HL-60 (cell line): ENCODE results near the gene ESRRG.

Experiments used
- GABPA ChIP-seq: IDR thresholded peaks from 2 replicates; pipeline ENCODE4 v1.6.1; 2012; ENCODE audit warnings: low read depth
- POLR2AphosphoS5 ChIP-seq: IDR thresholded peaks from 2 replicates; pipeline ENCODE4 v1.6.1; 2012; ENCODE audit warnings: low read depth
- SPI1 ChIP-seq: IDR thresholded peaks from 2 replicates; pipeline ENCODE4 v1.6.1; 2012; ENCODE audit warnings: low read depth, mild to moderate bottlenecking, borderline replicate concordance
- TF ChIP-seq, protein P1 (sequence below): IDR thresholded peaks from one replicate; pipeline ENCODE4 v1.5.1; 2011; ENCODE audit warnings: low read length, control low read depth, inconsistent platforms; ENCODE audit not compliant: insufficient read depth
- TF ChIP-seq, protein P2 (sequence below): IDR thresholded peaks from 2 replicates; pipeline ENCODE4 v1.6.1; 2012; ENCODE audit warnings: low read depth; ENCODE audit not compliant: insufficient replicate concordance

DNA sequence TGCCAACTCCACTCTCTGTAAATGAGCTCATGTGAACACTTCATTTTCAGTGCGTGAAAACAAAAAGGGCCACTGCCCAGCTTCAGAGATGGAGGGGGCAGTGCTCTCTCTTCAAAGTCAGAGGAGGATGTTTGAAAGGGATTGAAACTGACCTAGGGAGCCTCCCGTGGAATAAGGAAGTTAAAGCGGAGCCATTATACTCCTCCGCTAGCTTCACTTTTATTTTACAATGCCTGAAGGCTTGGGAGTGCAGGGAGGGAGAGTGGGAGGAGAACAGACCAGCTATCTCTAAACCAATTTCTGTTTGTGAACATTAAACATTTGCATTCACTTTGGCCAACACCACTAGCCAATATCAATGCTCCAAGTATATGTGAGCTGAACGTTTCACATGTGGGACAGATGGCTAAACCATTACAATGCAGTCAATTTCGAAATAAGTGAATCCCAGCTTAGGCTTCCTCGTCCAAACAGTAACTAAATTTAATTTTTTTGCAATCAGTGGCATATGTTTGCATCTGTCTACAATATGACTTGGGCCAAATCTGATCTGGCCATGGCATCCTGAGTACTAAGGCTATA, 126.9 kb downstream of the ESRRG start:
- TF ChIP-seq, protein P1, sequence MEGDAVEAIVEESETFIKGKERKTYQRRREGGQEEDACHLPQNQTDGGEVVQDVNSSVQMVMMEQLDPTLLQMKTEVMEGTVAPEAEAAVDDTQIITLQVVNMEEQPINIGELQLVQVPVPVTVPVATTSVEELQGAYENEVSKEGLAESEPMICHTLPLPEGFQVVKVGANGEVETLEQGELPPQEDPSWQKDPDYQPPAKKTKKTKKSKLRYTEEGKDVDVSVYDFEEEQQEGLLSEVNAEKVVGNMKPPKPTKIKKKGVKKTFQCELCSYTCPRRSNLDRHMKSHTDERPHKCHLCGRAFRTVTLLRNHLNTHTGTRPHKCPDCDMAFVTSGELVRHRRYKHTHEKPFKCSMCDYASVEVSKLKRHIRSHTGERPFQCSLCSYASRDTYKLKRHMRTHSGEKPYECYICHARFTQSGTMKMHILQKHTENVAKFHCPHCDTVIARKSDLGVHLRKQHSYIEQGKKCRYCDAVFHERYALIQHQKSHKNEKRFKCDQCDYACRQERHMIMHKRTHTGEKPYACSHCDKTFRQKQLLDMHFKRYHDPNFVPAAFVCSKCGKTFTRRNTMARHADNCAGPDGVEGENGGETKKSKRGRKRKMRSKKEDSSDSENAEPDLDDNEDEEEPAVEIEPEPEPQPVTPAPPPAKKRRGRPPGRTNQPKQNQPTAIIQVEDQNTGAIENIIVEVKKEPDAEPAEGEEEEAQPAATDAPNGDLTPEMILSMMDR = no peak
- no peak for TF ChIP-seq GABPA
- no peak for TF ChIP-seq SPI1
- TF ChIP-seq POLR2AphosphoS5 = no peak
- TF ChIP-seq, protein P2, sequence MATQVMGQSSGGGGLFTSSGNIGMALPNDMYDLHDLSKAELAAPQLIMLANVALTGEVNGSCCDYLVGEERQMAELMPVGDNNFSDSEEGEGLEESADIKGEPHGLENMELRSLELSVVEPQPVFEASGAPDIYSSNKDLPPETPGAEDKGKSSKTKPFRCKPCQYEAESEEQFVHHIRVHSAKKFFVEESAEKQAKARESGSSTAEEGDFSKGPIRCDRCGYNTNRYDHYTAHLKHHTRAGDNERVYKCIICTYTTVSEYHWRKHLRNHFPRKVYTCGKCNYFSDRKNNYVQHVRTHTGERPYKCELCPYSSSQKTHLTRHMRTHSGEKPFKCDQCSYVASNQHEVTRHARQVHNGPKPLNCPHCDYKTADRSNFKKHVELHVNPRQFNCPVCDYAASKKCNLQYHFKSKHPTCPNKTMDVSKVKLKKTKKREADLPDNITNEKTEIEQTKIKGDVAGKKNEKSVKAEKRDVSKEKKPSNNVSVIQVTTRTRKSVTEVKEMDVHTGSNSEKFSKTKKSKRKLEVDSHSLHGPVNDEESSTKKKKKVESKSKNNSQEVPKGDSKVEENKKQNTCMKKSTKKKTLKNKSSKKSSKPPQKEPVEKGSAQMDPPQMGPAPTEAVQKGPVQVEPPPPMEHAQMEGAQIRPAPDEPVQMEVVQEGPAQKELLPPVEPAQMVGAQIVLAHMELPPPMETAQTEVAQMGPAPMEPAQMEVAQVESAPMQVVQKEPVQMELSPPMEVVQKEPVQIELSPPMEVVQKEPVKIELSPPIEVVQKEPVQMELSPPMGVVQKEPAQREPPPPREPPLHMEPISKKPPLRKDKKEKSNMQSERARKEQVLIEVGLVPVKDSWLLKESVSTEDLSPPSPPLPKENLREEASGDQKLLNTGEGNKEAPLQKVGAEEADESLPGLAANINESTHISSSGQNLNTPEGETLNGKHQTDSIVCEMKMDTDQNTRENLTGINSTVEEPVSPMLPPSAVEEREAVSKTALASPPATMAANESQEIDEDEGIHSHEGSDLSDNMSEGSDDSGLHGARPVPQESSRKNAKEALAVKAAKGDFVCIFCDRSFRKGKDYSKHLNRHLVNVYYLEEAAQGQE = no peak
